SU-DHL-6 (cell line): ENCODE data around the gene PSMG2.

Experiments used
- H2AFZ ChIP-seq: fragments of 200-600 bp; sonication (generic); 2 replicates; pipeline ENCODE4 v1.6.1; 2014; ENCODE audit warnings: low read depth, mild to moderate bottlenecking, moderate library complexity, mixed read lengths, antibody characterized with exemption, low read length; ENCODE audit not compliant: severe bottlenecking
- H3F3A ChIP-seq: fragments of 200-600 bp; shearing (Covaris generic); 2 replicates; pipeline ENCODE4 v1.6.0; 2016; ENCODE audit warnings: antibody characterized with exemption, mild to moderate bottlenecking; ENCODE audit not compliant: insufficient read depth
- H3K27ac ChIP-seq: fragments of 200-600 bp; sonication (generic); 2 replicates; pipeline ENCODE4 v1.5.1; 2016; ENCODE audit warnings: low read depth, mild to moderate bottlenecking, low read length, moderate library complexity, mixed read lengths
- H3K27me3 ChIP-seq: fragments of 200-600 bp; sonication (generic), shearing (Covaris generic); 2 replicates; pipeline ENCODE4 v1.6.0; 2014; ENCODE audit warnings: mild to moderate bottlenecking, low read length
- H3K36me3 ChIP-seq: fragments of 200-600 bp; sonication (generic); 2 replicates; pipeline ENCODE4 v1.6.1; 2014; ENCODE audit warnings: mild to moderate bottlenecking, low read length, mixed read lengths
- H3K4me2 ChIP-seq: fragments of 300-600, 200-600 bp; shearing (Covaris generic), sonication (generic); 2 replicates; pipeline ENCODE4 v1.6.0; 2014; ENCODE audit warnings: low read length, low read depth, mild to moderate bottlenecking; ENCODE audit not compliant: poor library complexity, severe bottlenecking
- H3K4me3 ChIP-seq: fragments of 200-600 bp; sonication (generic); 2 replicates; pipeline ENCODE4 v1.5.1; 2014; ENCODE audit warnings: antibody characterized with exemption, low read length, mild to moderate bottlenecking, mixed read lengths; ENCODE audit not compliant: insufficient read depth, poor library complexity, severe bottlenecking
- H3K79me2 ChIP-seq: fragments of 200-600 bp; sonication (generic); 2 replicates; pipeline ENCODE4 v1.6.1; 2014; ENCODE audit warnings: mild to moderate bottlenecking, low read length, moderate library complexity; ENCODE audit not compliant: insufficient read depth
- H3K9ac ChIP-seq: fragments of 200-600 bp; sonication (generic); 2 replicates; pipeline ENCODE4 v1.7.0; 2014; ENCODE audit warnings: mild to moderate bottlenecking, low read length
- H3K9me2 ChIP-seq: fragments of 200-600 bp; sonication (generic); replicated peaks from 2 replicates; pipeline ENCODE4 v1.6.1; 2014; ENCODE audit warnings: low read length; ENCODE audit not compliant: insufficient read depth
- H3K9me3 ChIP-seq: fragments of 200-600 bp; sonication (generic); 2 replicates; pipeline ENCODE4 v1.6.1; 2014; ENCODE audit warnings: low read length, mixed read lengths; ENCODE audit not compliant: insufficient read depth
- H4K20me1 ChIP-seq: fragments of 200-600 bp; sonication (generic); 2 replicates; pipeline ENCODE4 v1.6.1; 2014; ENCODE audit warnings: low read depth, mild to moderate bottlenecking, antibody characterized with exemption, low read length, moderate library complexity, mixed read lengths
- CTCF ChIP-seq: fragments of 200-600 bp; sonication (generic); IDR thresholded peaks from one replicate; pipeline ENCODE4 v1.5.1; 2017; ENCODE audit warnings: antibody characterized with exemption, mild to moderate bottlenecking, low read length, moderate library complexity; ENCODE audit not compliant: insufficient read depth, poor library complexity, severe bottlenecking
- EZH2phosphoT487 ChIP-seq: fragments of 200-600 bp; sonication (generic), shearing (Covaris generic); conservative IDR thresholded peaks from 2 replicates; pipeline ENCODE4 v1.6.1; 2018; ENCODE audit warnings: mild to moderate bottlenecking, antibody characterized with exemption, low read length, moderate library complexity, mixed read lengths

PSMG2 gene

GRCh38 chr18:12694032-12694431 is 8.8 kb upstream of the PSMG2 start:
- no peaks in the 10 kb centered on the region for H3K9me3 ChIP-seq
- H3K9ac ChIP-seq: no peak overlapping the region
- no peak overlapping the region for H3K4me3 ChIP-seq
- no peaks in the 10 kb centered on the region for H3F3A ChIP-seq
- H3K4me2 ChIP-seq: no peak overlapping the region
- H3K36me3 ChIP-seq: peaks cover 8% of the 10 kb centered on the region; the same call in 1 of the 2 replicates
- no peak overlapping the region for H3K27ac ChIP-seq
- H3K79me2 ChIP-seq: no peaks in the 10 kb centered on the region; the same call in 1 of the 2 replicates
- H3K9me2 ChIP-seq: no peaks in the 10 kb centered on the region
- no peak overlapping the region for H2AFZ ChIP-seq
- TF ChIP-seq CTCF: no peak
- no peak for TF ChIP-seq EZH2phosphoT487
- H4K20me1 ChIP-seq: no peaks in the 10 kb centered on the region
- H3K27me3 ChIP-seq: no peaks in the 10 kb centered on the region

GRCh38 chr18:12699747-12700146 is 3.1 kb upstream of the PSMG2 start:
- no peak overlapping the region for H2AFZ ChIP-seq
- H3K27ac ChIP-seq: no peak overlapping the region
- no peak overlapping the region for H3K9ac ChIP-seq
- H3K27me3 ChIP-seq: no peaks in the 10 kb centered on the region
- H3K79me2 ChIP-seq: peaks cover 33% of the 10 kb centered on the region
- H3K9me3 ChIP-seq: no peaks in the 10 kb centered on the region
- no peaks in the 10 kb centered on the region for H3K9me2 ChIP-seq
- H3F3A ChIP-seq: 0 out of 2 replicates have a peak, but pooled peaks cover 2% of the 10 kb centered on the region
- TF ChIP-seq CTCF: no peak
- TF ChIP-seq EZH2phosphoT487: no peak
- H3K4me2 ChIP-seq: no peak overlapping the region
- H3K36me3 ChIP-seq: peaks cover 15% of the 10 kb centered on the region; the same call in 1 of the 2 replicates
- H3K4me3 ChIP-seq: no peak overlapping the region
- no peaks in the 10 kb centered on the region for H4K20me1 ChIP-seq

- TF ChIP-seq EZH2phosphoT487: no peak
- no peak for TF ChIP-seq CTCF
- no peaks in the 10 kb centered on the region for H4K20me1 ChIP-seq
- H3K27me3 ChIP-seq: no peaks in the 10 kb centered on the region
- H2AFZ ChIP-seq: no peak overlapping the region
- peaks cover 15% of the 10 kb centered on the region; the same call in 1 of the 2 replicates for H3K36me3 ChIP-seq
- no peak overlapping the region for H3K27ac ChIP-seq
- peak overlapping the region; percentile 87 for H3K4me2 ChIP-seq
- H3K4me3 ChIP-seq: peak overlapping the region; percentile 79
- H3K9me3 ChIP-seq: no peaks in the 10 kb centered on the region
- no peaks in the 10 kb centered on the region for H3K9me2 ChIP-seq
- H3K79me2 ChIP-seq: peaks cover 45% of the 10 kb centered on the region
- H3K9ac ChIP-seq: peak overlapping the region; percentile 95
- H3F3A ChIP-seq: 0 out of 2 replicates have a peak, but pooled peaks cover 2% of the 10 kb centered on the region
Measured at GRCh38 chr18:12701161-12701560, 1.7 kb upstream of the PSMG2 start.
